HG03521 (cell line): ENCODE results near the gene TNC.

Experiments used
- ATAC-seq: cut with Tn5 transposase; IDR thresholded peaks from one replicate; pipeline ENCODE4 v1.9.1; 2021; ENCODE audit warnings: mild to moderate bottlenecking, moderate library complexity; ENCODE audit not compliant: unreplicated experiment

TNC gene

DNA sequence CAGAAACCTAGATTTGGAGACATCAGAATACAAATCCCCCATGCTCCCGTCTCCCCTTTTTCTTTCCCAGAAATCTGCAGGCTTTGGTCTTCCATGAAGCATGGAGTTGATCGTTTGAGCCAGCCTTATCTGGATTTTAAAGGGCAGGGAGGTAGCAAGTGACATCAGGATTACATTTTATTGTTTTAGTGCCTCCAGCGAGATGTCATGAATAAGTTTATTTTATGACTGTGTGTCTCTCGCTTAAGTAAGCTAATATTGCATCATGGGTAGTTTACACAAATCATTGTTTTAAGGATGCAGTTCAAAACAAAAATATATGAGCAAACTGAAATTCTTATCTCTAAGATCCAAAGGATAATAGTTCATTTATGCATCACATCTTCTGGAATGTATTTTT lies 136.9 kb downstream of the TNC start:
- no peak for ATAC-seq

- ATAC-seq, result no peak
These were observed 144.7 kb downstream of the TNC start for GRCh38 chr9:114973216-114973615.

GRCh38 chr9:114972510-114973136 lies 145.3 kb downstream of the TNC start:
- no peak for ATAC-seq
